Adrenal gland (tissue), 12 donors: Measurements from ENCODE around the gene DENND1C. TPM values are rescaled to one million over a fixed set of nuclear protein-coding genes. Genes with fewer than 3 reads are reported as not detected.
"Not testable (repeated sequence)": the region's sequence is repeated elsewhere in the genome, so short reads cannot be mapped to it uniquely, and the experiment has no call there.

ENCODE experiments used
- DNase-seq, 7 donors: peaks; one replicate each; pipeline ENCODE4 v3.0.0-alpha.2; 2019 to 2020
- H3K27ac ChIP-seq, 5 donors: fragments of 200-600 bp; sonication (generic) in 4 of 5; 1 replicate in 3 of 5; 2 replicates in 2 of 5; pipeline versions ENCODE4 v1.5.1 to v1.8.0; 2016 to 2020; ENCODE audit warnings: mild to moderate bottlenecking in 1 of 5
- H3K27me3 ChIP-seq: fragments of 200-600 bp; 2 replicates; pipeline ENCODE4 v1.8.0; 2021
- H3K36me3 ChIP-seq, 2 donors: fragments of 200-600 bp; replicated peaks in 1 of 2; 1 replicate in 1 of 2; 2 replicates in 1 of 2; pipeline versions ENCODE4 v1.5.1 to v1.8.0; 2018 to 2022
- H3K4me1 ChIP-seq, 2 donors: fragments of 200-600 bp; replicated peaks in 1 of 2; 1 replicate in 1 of 2; 2 replicates in 1 of 2; pipeline versions ENCODE4 v1.5.1 to v1.8.0; 2018 to 2021
- H3K4me3 ChIP-seq, 4 donors: fragments of 200-600 bp; sonication (generic) in 3 of 4; one replicate each; pipeline ENCODE4 v1.5.1; 2016 to 2018
- H3K9me3 ChIP-seq, 3 donors: fragments of 200-600 bp; sonication (generic) in 1 of 3; replicated peaks in 1 of 3; 1 replicate in 2 of 3; 2 replicates in 1 of 3; pipeline versions ENCODE4 v1.5.1 to v1.8.0; 2016 to 2021
- CTCF ChIP-seq, 6 experiments: fragments of 450-650 bp in 4 of 6; fragments of 200-600 bp in 2 of 6; sonication (generic) in 1 of 6; IDR thresholded peaks; 1 replicate in 5 of 6; 2 replicates in 1 of 6; pipeline versions ENCODE4 v1.5.1 to v1.8.0; 2016 to 2021; ENCODE audit warnings: antibody characterized with exemption in 6 of 6, mild to moderate bottlenecking in 2 of 6, moderate library complexity in 1 of 6
- POLR2A ChIP-seq, 2 donors: fragments of 450-650 bp; IDR thresholded peaks; one replicate each; pipeline ENCODE4 v1.6.1; 2017; ENCODE audit warnings: antibody characterized with exemption in 2 of 2, mild to moderate bottlenecking in 2 of 2, moderate library complexity in 1 of 2
- WGBS, 4 donors: extraction: QIAGEN DNeasy Blood & Tissue Kit in 2 of 4; methylation state at CpG; one replicate each; pipeline versions ENCODE4 v1.1.5 to v1.1.7; 2013 to 2017; 5-methylcytosine and 5-hydroxymethylcytosine counted together
- intact Hi-C, 2 donors: fragments of 100-400 bp; cut with DNase I; formaldehyde crosslinking; loops; one replicate each; pipeline versions ENCODE4 v1.14.1 to v1.15.0; 2022 to 2023
- polyA plus RNA-seq, 3 donors: library from polyadenylated mRNA; stranded (reverse); fragments of 200-250 nt in 2 of 3; fragments of 350-450 nt in 1 of 3; fragmentation: Illumina TruSeq in 1 of 3; extraction: RNeasy Lipid Tissue Mini Kit (QIAGEN cat#74804) in 1 of 3; gene quantifications; one replicate each; pipeline ENCODE4 v1.2.3, GENCODE V29; 2013 to 2014
- total RNA-seq, 9 donors: library from RNA; depleted of rRNA in 4 of 9; stranded (reverse); fragments of >200 nt in 4 of 9; fragments of 120-200 nt in 1 of 9; fragmentation: NEBNext Ultra II Directional in 1 of 9; extraction: Animal tissue kit (Norgen Biotek cat#: 25700) in 1 of 9; gene quantifications; one replicate each; pipeline versions ENCODE4 v1.1.0 to v1.2.4, GENCODE V29; 2013 to 2023
- donor health status: healthy with polysubstance abuse.
- donor health status: Bipolar disorder and iron deficiency.
- donor health status: DM: yes; HTN: yes; CAD: no.
- donor health status: DM: no; HTN: no; CAD: no.
- donor health status: DM: no; HTN: no; CAD: no.
- donor health status: DM: yes; HTN: yes; CAD: no.

The DENND1C gene
- total and polyA plus RNA-seq, 12 donors = 0.66 to 12.1 (median 4.4) TPM

DNA sequence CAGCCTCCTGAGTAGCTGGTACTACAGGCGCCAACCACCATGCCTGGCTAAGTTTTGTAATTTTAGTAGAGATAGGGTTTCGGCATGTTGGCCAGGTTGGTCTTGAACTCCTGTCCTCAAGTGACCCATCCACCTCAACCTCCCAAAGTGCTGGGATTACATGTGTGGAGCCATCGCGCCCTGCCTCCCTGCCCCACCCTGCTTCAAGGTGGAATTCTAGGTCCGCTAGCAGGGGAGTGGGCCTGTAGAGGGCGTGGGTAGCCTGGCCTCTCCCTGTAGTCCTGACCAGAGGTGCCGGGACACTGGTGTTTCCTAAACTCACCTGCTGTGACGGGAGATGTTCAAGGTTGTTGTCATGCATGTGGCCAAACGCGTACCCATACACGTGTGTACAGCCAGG, 48.4 kb downstream of the DENND1C start:
- WGBS, 4 donors = 86 to 96% (median 90%) methylated on average over 3 to 11 of the region's 11 CpGs
- H3K27me3 ChIP-seq = no peaks in the 10 kb centered on the region
- no peaks in the 10 kb centered on the region for H3K36me3 ChIP-seq
- no peak overlapping the region for H3K27ac ChIP-seq
- DNase-seq = no peak
- no peaks in the 10 kb centered on the region for H3K9me3 ChIP-seq
- H3K4me3 ChIP-seq = no peak overlapping the region
- TF ChIP-seq CTCF (IDR thresholded peaks at IDR 0.05) (no peak), POLR2A (IDR thresholded peaks at IDR 0.05) (no peak)
- H3K4me1 ChIP-seq = no peaks in the 10 kb centered on the region
- intact Hi-C loops = no loop called here

DNA sequence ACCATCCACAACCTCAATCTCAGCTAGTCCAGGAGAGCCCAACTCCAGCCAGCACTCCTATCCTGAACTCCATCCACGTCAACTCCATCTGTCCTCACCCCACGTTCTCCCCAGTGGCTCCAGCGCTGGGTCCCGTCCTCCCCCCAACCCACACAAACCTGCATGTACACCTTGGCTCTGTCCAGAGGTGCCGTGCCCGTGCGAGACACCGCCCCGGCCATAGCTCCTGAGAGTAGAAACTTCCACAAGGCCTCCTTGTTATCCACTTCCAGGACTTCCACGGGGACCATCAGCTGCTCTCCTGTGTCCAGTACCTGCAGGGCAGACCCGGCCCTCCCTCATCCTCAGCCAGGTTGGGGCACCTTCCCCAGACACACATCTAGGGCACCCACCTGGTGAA, 49.7 kb downstream of the DENND1C start:
- 90 to 97% (median 92%) methylated on average over 10 to 11 of the region's 11 CpGs for WGBS, 4 donors
- DNase-seq = no peak
- Histone ChIP-seq H3K27ac (no peak overlapping the region), H3K27me3 (no peaks in the 10 kb centered on the region), H3K9me3 (no peaks in the 10 kb centered on the region), H3K36me3 (no peaks in the 10 kb centered on the region), H3K4me3 (no peak overlapping the region), H3K4me1 (no peaks in the 10 kb centered on the region)
- TF ChIP-seq POLR2A (IDR thresholded peaks at IDR 0.05) = no peak
- no peak for TF ChIP-seq CTCF (IDR thresholded peaks at IDR 0.05)
- intact Hi-C loops = no loop called here

GRCh38 chr19:6429419-6430221, 52.0 kb downstream of the DENND1C start:
- Histone ChIP-seq H3K27ac (no peak overlapping the region), H3K4me1 (no peaks in the 10 kb centered on the region), H3K4me3 (no peak overlapping the region), H3K9me3 (no peaks in the 10 kb centered on the region), H3K27me3 (no peaks in the 10 kb centered on the region), H3K36me3 (no peaks in the 10 kb centered on the region)
- no peak for DNase-seq
- 52 to 64% (median 57%) methylated on average over 14 to 20 of the region's 20 CpGs for WGBS, 4 donors
- intact Hi-C loops = no loop called here
- TF ChIP-seq POLR2A (IDR thresholded peaks at IDR 0.05) (no peak), CTCF (IDR thresholded peaks at IDR 0.05) (no peak)

DNA sequence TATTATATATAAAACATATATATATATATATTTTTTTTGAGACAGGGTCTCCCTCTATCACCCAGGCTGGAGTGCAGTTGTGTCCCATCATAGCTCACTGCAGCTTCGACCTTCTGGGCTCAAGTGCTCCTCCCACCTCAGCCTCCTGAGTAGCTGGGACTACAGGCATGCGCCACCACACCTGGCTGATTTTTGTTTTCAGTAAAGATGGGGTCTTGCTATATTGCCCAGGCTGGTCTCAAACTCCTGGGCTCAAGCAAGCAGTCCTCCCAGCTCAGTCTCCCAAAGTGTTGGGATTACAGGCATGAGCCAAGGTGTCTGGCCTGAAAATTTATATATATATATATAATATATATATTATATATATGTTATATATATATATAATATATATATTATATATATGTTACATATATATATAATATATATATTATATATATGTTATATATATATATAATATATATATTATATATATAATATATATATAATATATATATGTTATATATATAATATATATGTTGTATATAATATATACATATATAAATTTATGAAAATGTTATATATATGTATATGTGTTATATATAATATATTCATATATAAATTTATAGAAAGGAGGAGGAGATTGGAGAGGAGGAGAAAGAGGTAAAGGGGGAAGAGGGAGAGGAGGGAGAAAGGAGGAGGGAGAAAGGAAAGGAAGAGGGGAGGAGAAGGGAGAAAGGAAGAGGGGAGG, 52.7 kb downstream of the DENND1C start:
- WGBS, 4 donors = 81 to 90% (median 86%) methylated on average over 2 of the region's 2 CpGs
- H3K27ac ChIP-seq, H3K4me1 ChIP-seq, H3K4me3 ChIP-seq, H3K9me3 ChIP-seq, H3K36me3 ChIP-seq, intact Hi-C loops, DNase-seq, H3K27me3 ChIP-seq: not testable (repeated sequence)
